ENCODE measurements around the gene LYZ.

DNA sequence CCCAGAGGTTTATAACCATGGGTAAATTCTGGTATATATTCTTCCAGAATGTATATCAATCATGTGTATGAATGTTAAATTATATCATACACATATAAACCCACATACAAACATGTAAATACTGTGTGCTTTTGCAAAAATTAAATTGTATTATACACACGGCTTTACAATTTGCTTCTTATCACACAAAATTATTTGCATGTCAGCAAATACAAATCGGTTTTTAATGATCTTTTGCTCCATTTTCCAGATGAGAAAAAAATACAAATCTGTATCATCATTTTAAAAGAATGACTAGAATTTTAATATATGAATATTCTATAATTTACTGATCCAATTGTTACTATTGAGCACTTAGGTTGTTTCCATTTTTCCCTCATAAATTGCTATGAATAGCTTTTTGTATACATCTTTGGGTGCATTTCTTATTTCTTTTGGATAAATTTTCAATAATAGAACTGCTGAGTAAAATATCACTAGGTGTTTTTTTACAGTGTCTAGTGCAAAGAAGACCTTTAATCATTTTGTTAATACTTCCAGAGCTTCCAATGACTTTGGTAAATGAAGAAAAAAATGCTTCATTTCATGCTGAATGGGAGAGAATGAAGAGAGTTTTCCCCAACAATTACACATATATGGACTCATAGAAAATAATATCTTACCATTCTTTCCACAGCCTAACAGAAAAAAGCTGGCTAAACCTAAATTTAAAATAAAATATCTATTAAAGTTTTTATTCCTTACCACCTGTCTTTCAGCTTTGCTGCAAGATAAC is 3.5 kb downstream of the LYZ start:
- TF ChIP-seq, protein P1, sequence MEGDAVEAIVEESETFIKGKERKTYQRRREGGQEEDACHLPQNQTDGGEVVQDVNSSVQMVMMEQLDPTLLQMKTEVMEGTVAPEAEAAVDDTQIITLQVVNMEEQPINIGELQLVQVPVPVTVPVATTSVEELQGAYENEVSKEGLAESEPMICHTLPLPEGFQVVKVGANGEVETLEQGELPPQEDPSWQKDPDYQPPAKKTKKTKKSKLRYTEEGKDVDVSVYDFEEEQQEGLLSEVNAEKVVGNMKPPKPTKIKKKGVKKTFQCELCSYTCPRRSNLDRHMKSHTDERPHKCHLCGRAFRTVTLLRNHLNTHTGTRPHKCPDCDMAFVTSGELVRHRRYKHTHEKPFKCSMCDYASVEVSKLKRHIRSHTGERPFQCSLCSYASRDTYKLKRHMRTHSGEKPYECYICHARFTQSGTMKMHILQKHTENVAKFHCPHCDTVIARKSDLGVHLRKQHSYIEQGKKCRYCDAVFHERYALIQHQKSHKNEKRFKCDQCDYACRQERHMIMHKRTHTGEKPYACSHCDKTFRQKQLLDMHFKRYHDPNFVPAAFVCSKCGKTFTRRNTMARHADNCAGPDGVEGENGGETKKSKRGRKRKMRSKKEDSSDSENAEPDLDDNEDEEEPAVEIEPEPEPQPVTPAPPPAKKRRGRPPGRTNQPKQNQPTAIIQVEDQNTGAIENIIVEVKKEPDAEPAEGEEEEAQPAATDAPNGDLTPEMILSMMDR (IDR thresholded peaks at IDR 0.05): no peak
- TF ChIP-seq POLR2A (IDR thresholded peaks at IDR 0.05): no peak

Measured in thyroid gland (tissue), 4 donors.